Fibroblast of pulmonary artery (primary cell): Measurements from ENCODE around the gene NTRK2.

Experiments used
- DNase-seq: peaks from one replicate; pipeline ENCODE4 v3.0.0-alpha.2; 2010; ENCODE audit warnings: low read depth
- H3K4me3 ChIP-seq: replicated peaks from 2 replicates; pipeline ENCODE4 v1.5.1; 2011; ENCODE audit warnings: low read depth, mild to moderate bottlenecking, control low read depth, low read length, moderate library complexity
- TF ChIP-seq, protein P1 (sequence below): IDR thresholded peaks from 2 replicates; pipeline ENCODE4 v1.5.1; 2011; ENCODE audit warnings: mild to moderate bottlenecking, control low read depth, low read length, inconsistent platforms; ENCODE audit errors: missing control alignments

The NTRK2 gene

DNA sequence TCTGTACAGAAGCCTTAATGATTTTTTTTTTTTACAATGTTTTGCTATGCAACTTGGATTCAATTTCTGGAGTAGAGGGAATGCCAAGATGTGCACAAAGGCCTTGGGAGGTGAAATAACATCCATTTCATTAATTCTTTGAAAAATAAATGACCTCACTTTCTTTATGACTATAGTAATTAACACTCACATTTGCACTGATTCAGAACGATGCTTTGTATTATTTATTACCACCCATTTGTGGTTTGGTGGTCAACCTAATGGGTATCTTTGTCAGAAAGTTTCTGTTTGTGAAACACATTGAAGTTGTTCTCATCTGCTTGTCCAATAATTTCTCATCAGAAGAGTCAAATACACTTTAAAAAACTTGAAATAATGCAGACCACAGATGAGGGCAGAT, 169.3 kb downstream of the NTRK2 start:
- H3K4me3 ChIP-seq = no peak overlapping the region
- no peak for DNase-seq
- TF ChIP-seq, protein P1, sequence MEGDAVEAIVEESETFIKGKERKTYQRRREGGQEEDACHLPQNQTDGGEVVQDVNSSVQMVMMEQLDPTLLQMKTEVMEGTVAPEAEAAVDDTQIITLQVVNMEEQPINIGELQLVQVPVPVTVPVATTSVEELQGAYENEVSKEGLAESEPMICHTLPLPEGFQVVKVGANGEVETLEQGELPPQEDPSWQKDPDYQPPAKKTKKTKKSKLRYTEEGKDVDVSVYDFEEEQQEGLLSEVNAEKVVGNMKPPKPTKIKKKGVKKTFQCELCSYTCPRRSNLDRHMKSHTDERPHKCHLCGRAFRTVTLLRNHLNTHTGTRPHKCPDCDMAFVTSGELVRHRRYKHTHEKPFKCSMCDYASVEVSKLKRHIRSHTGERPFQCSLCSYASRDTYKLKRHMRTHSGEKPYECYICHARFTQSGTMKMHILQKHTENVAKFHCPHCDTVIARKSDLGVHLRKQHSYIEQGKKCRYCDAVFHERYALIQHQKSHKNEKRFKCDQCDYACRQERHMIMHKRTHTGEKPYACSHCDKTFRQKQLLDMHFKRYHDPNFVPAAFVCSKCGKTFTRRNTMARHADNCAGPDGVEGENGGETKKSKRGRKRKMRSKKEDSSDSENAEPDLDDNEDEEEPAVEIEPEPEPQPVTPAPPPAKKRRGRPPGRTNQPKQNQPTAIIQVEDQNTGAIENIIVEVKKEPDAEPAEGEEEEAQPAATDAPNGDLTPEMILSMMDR = no peak

GRCh38 chr9:84839541-84839940, 170.0 kb downstream of the NTRK2 start:
- DNase-seq = no peak
- TF ChIP-seq, protein P1 = no peak
- no peak overlapping the region for H3K4me3 ChIP-seq

DNA sequence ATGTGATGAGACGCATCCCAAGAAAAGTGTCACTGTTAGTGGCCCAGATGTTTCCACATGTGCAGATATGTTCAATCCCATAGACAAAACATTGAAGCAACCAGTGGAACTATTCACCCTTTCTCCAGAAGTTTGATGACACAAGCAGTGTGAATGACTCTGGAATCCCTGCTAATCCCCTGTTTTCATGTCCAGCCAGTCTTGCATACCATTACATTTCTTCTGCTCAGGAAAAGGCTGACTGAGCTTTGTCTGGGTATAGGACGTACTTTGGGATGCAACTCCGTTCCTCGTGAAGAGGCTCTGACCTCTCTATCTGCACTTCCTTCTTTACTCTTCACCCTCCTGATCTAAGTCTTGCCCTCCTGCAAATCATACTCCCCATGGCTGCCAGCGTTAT, 172.4 kb downstream of the NTRK2 start:
- no peak for DNase-seq
- TF ChIP-seq, protein P1 = no peak

GRCh38 chr9:84843175-84843824, 173.8 kb downstream of the NTRK2 start:
- H3K4me3 ChIP-seq = no peak overlapping the region
- no peak for DNase-seq
- TF ChIP-seq, protein P1 = no peak

More for the DNA sequence above, 172.4 kb downstream of the NTRK2 start:
- H3K4me3 ChIP-seq = no peak overlapping the region

GRCh38 chr9:84845956-84846900, 176.7 kb downstream of the NTRK2 start:
- no peak overlapping the region for H3K4me3 ChIP-seq
- DNase-seq = no peak
- TF ChIP-seq, protein P1 = no peak

- no peak for DNase-seq
- TF ChIP-seq, protein P1 = no peak
- no peak overlapping the region for H3K4me3 ChIP-seq
These were observed 177.4 kb downstream of the NTRK2 start for GRCh38 chr9:84846906-84847305.

DNA sequence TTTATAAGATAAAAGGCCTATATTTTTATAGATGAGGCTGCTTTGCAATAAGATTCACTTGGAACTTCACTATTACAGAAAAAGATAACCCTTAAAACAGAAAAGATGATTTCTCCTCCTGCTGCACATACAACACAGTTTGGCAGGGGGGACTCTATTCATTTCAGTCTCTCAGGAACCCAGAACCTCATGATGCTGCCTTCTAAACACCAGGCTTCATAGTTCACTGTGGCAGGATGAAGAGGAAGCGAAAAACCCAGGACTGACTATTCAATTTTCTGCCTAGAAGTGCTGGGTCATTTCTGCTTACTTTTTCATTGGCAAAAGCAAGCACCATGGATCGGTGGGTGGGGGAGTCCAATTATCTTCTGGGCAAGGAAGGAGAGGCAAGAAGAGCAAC, 179.5 kb downstream of the NTRK2 start:
- TF ChIP-seq, protein P1 = no peak
- H3K4me3 ChIP-seq = no peak overlapping the region
- no peak for DNase-seq
